Caco-2 (cell line): ENCODE measurements around the gene TAOK2. TPM values are rescaled to one million over a fixed set of nuclear protein-coding genes. Genes with fewer than 3 reads are reported as not detected.
A peak's percentile ranks its signal among the peaks of the same experiment; 100 is the strongest.

Experiments
- BruUV-seq: library from RNA; stranded (reverse); fragments of 400-500 nt; replicated peaks from 2 replicates; lab custom pipeline; 2021; lab: Mats Ljungman, UMichigan
- CTCF ChIA-PET: fragments of 300-600 bp; sonication (Branson Sonifier 250); formaldehyde crosslinking; loops from one replicate; lab custom pipeline; 2022; ENCODE audit warnings: antibody characterized with exemption; lab: Charles Lee
- POLR2A ChIA-PET: fragments of 300-600 bp; sonication (Branson Sonifier 250); formaldehyde crosslinking; loops from one replicate; lab custom pipeline; 2022; ENCODE audit warnings: antibody characterized with exemption; lab: Charles Lee
- DNase-seq, 2 experiments: peaks; one replicate each; pipeline versions ENCODE4 v3.0.0 to v3.0.0-alpha.2; 2020 to 2022
- H3K27me3 ChIP-seq: replicated peaks from 2 replicates; pipeline ENCODE4 v1.6.0; 2011; ENCODE audit warnings: low read length; ENCODE audit not compliant: control insufficient read depth, insufficient read depth
- H3K36me3 ChIP-seq: 2 replicates; pipeline ENCODE4 v1.5.1; 2011; ENCODE audit warnings: low read length; ENCODE audit not compliant: control insufficient read depth, insufficient read depth
- H3K4me1 ChIP-seq: fragments of 250-450 bp; sonication (Bioruptor Pico); 2 replicates; pipeline ENCODE4 v1.5.1; 2020; ENCODE audit warnings: mild to moderate bottlenecking
- H3K4me3 ChIP-seq: 2 replicates; pipeline ENCODE4 v1.5.1; 2011; ENCODE audit warnings: low read depth, mild to moderate bottlenecking, control low read depth, low read length
- H3K9me3 ChIP-seq: fragments of 250-450 bp; sonication (Bioruptor Pico); 2 replicates; pipeline ENCODE4 v1.5.1; 2020; ENCODE audit warnings: mild to moderate bottlenecking, moderate library complexity
- H3K27ac Mint-ChIP-seq: one replicate; pipeline ENCODE4 v1.8.0; 2022; ENCODE audit warnings: mixed read lengths; ENCODE audit not compliant: unreplicated experiment
- H3K27me3 Mint-ChIP-seq: one replicate; pipeline ENCODE4 v1.8.0; 2022; ENCODE audit warnings: mixed read lengths; ENCODE audit not compliant: insufficient read depth, unreplicated experiment
- H3K36me3 Mint-ChIP-seq: one replicate; pipeline ENCODE4 v1.8.0; 2022; ENCODE audit warnings: mild to moderate bottlenecking, mixed read lengths; ENCODE audit not compliant: insufficient read depth, unreplicated experiment
- H3K4me1 Mint-ChIP-seq: one replicate; pipeline ENCODE4 v1.8.0; 2022; ENCODE audit warnings: low read depth, mixed read lengths; ENCODE audit not compliant: unreplicated experiment
- H3K4me3 Mint-ChIP-seq: one replicate; pipeline ENCODE4 v1.8.0; 2022; ENCODE audit warnings: mild to moderate bottlenecking, moderate library complexity, mixed read lengths; ENCODE audit not compliant: unreplicated experiment
- H3K9me3 Mint-ChIP-seq: one replicate; pipeline ENCODE4 v1.8.0; 2022; ENCODE audit warnings: mixed read lengths; ENCODE audit not compliant: unreplicated experiment
- CTCF ChIP-seq, 2 experiments: fragments of 200-600 bp in 1 of 2; IDR thresholded peaks; 1 replicate in 1 of 2; 2 replicates in 1 of 2; pipeline versions ENCODE4 v1.5.1 to v1.8.0; 2011 to 2022; ENCODE audit warnings: antibody characterized with exemption in 1 of 2, control low read depth in 1 of 2, inconsistent platforms in 1 of 2, low read depth in 1 of 2, low read length in 1 of 2, mild to moderate bottlenecking in 1 of 2, moderate library complexity in 1 of 2; ENCODE audit not compliant: insufficient read depth in 1 of 2, severe bottlenecking in 1 of 2, unreplicated experiment in 1 of 2
- intact Hi-C: fragments of 100-400 bp; cut with micrococcal nuclease; formaldehyde crosslinking; loops from one replicate; pipeline ENCODE4 v1.10.0; 2022; ENCODE audit not compliant: unreplicated experiment
- total RNA-seq: library from RNA; stranded (reverse); gene quantifications from 2 replicates; pipeline ENCODE4 v1.2.3, GENCODE V29; 2022

The TAOK2 gene
- total RNA-seq, 1 experiment from 2014 or later = 47.1 TPM

GRCh38 chr16:29925781-29926710 lies 47.6 kb upstream of the TAOK2 start, which contains the start of gene KCTD13:
TSS of gene KCTD13 (minus strand) at chr16:29926226. CDS start at chr16:29926033, 193 bp downstream.
- intact Hi-C loops = loop anchor here (1.0 to 2.0 kb wide), 3 partner anchors 37 to 63 kb away; partner anchors contain the start of genes CDIPT, TAOK2 and TMEM219
- Histone ChIP-seq H3K4me3 (peak within 1 kb of the TSS; percentile 97), H3K9me3 (no peaks in the 10 kb centered on the region), H3K27me3 (no peaks in the 10 kb centered on the region), H3K4me1 (peaks cover 15% of the 10 kb centered on the region), H3K36me3 (peaks cover 4% of the 10 kb centered on the region; the same call in 1 of the 2 replicates)
- peak within 1 kb of the TSS; percentile 94 for H3K4me3 Mint-ChIP-seq
- CTCF ChIA-PET = interaction anchor here (0.6 to 2.1 kb wide), 9 partner anchors 9 to 165 kb away, joined by 3 to 13 read pairs (median 7); partner anchors contain the start of genes SEZ6L2, TAOK2 and TMEM219
- H3K9me3 Mint-ChIP-seq = no peaks in the 10 kb centered on the region
- H3K36me3 Mint-ChIP-seq = peaks cover 21% of the 10 kb centered on the region
- POLR2A ChIA-PET = interaction anchor here (0.5 to 2.3 kb wide), 10 partner anchors 8 to 755 kb away, joined by 3 to 18 read pairs (median 7); partner anchors contain the start of genes ASPHD1, HIRIP3, TAOK2 and TMEM219
- no TSS peak for BruUV-seq
- peaks cover 23% of the 10 kb centered on the region for H3K4me1 Mint-ChIP-seq
- peak within 1 kb of the TSS; percentile 89 for H3K27ac Mint-ChIP-seq
- peak; percentile 82 to 93 for DNase-seq
- H3K27me3 Mint-ChIP-seq = no peaks in the 10 kb centered on the region
- TF ChIP-seq CTCF (IDR thresholded peaks at IDR 0.05; ENCODE audit: insufficient read depth in 1 of 2, low read depth in 1 of 2, low read length in 1 of 2, severe bottlenecking in 1 of 2, unreplicated experiment in 1 of 2) = no peak

- intact Hi-C loops = loop anchor here (1.0 to 2.0 kb wide), 3 partner anchors 36 to 64 kb away; partner anchors contain the start of genes CDIPT, TAOK2 and TMEM219
- Histone ChIP-seq H3K27me3 (no peaks in the 10 kb centered on the region), H3K4me3 (peak overlapping the region; percentile 97), H3K36me3 (peaks cover 4% of the 10 kb centered on the region; the same call in 1 of the 2 replicates), H3K9me3 (no peaks in the 10 kb centered on the region), H3K4me1 (peaks cover 15% of the 10 kb centered on the region)
- no peaks in the 10 kb centered on the region for H3K27me3 Mint-ChIP-seq
- no TSS peak for BruUV-seq
- H3K4me1 Mint-ChIP-seq = peaks cover 23% of the 10 kb centered on the region
- POLR2A ChIA-PET = interaction anchor here (0.7 to 2.3 kb wide), 6 partner anchors 7 to 119 kb away, joined by 3 to 18 read pairs (median 8); partner anchors contain the start of genes ASPHD1, TAOK2 and TMEM219
- CTCF ChIA-PET = interaction anchor here (1.1 to 2.1 kb wide), 7 partner anchors 17 to 119 kb away, joined by 4 to 13 read pairs (median 7); partner anchors contain the start of genes SEZ6L2, TAOK2 and TMEM219
- DNase-seq = peak; percentile 37 to 38
- H3K36me3 Mint-ChIP-seq = peaks cover 18% of the 10 kb centered on the region
- H3K9me3 Mint-ChIP-seq = no peaks in the 10 kb centered on the region
- H3K27ac Mint-ChIP-seq = peak overlapping the region; percentile 89
- TF ChIP-seq CTCF (IDR thresholded peaks at IDR 0.05; ENCODE audit: insufficient read depth in 1 of 2, low read depth in 1 of 2, low read length in 1 of 2, severe bottlenecking in 1 of 2, unreplicated experiment in 1 of 2) = no peak
- H3K4me3 Mint-ChIP-seq = peak overlapping the region; percentile 94
Observed at GRCh38 chr16:29926711-29927052, 47.0 kb upstream of the TAOK2 start.
